GM12874 (cell line): Measurements from ENCODE around the gene NFIC.

Source experiments
- TF ChIP-seq, protein P1 (sequence below): IDR thresholded peaks from 2 replicates; pipeline ENCODE4 v1.5.1; 2011; ENCODE audit warnings: low read depth, mild to moderate bottlenecking, control low read depth, low read length, moderate library complexity; ENCODE audit not compliant: insufficient read depth

Gene NFIC

GRCh38 chr19:3452171-3452941 lies 86.0 kb downstream of the NFIC start:
- TF ChIP-seq, protein P1, sequence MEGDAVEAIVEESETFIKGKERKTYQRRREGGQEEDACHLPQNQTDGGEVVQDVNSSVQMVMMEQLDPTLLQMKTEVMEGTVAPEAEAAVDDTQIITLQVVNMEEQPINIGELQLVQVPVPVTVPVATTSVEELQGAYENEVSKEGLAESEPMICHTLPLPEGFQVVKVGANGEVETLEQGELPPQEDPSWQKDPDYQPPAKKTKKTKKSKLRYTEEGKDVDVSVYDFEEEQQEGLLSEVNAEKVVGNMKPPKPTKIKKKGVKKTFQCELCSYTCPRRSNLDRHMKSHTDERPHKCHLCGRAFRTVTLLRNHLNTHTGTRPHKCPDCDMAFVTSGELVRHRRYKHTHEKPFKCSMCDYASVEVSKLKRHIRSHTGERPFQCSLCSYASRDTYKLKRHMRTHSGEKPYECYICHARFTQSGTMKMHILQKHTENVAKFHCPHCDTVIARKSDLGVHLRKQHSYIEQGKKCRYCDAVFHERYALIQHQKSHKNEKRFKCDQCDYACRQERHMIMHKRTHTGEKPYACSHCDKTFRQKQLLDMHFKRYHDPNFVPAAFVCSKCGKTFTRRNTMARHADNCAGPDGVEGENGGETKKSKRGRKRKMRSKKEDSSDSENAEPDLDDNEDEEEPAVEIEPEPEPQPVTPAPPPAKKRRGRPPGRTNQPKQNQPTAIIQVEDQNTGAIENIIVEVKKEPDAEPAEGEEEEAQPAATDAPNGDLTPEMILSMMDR: no peak

- TF ChIP-seq, protein P1: no peak
These were observed 87.5 kb downstream of the NFIC start for GRCh38 chr19:3453840-3454239.

DNA sequence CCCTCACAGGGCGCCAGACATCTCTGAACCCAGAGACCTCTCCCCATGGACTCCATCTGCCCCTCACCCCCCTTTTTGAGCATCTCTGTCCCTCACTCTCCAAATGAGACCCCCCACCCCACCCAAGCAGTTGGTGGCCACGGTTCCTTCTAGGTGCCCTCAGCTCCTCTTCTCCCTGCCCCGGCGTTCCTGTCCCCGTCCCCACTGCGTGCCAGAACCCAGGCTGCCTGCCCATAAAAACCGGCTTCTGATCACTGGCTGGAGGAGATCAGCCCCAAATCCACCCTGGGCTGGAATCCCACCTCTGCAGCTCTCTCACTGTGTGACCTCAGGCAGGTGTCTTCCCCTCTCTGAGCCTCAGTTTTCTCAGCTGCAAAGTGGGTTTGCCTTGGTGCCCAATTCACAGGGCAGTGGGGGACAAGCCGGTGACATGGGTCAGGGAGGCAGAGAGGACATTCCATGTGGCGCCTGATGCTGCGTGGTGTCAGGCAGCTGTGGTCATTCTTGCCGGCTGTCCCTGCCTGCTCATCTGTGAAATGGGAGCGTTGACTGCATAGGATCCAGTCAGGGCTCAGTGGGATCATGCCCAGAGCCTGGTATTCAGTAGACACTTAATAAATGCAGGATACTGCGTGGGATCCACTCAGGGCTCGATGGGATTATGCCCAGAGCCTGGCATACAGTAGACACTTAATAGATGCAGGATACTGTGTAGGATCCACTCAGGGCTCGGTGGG lies 88.4 kb downstream of the NFIC start:
- TF ChIP-seq, protein P1: no peak

GRCh38 chr19:3455393-3455955 lies 89.1 kb downstream of the NFIC start:
- TF ChIP-seq, protein P1: no peak

GRCh38 chr19:3455960-3456601 lies 89.7 kb downstream of the NFIC start:
- TF ChIP-seq, protein P1: no peak

GRCh38 chr19:3456925-3457527 lies 90.6 kb downstream of the NFIC start:
- TF ChIP-seq, protein P1: no peak
